Calu3 (cell line): ENCODE results near the gene ING4. TPM values are rescaled to one million over a fixed set of nuclear protein-coding genes. Genes with fewer than 3 reads are reported as not detected.
A peak's percentile ranks its signal among the peaks of the same experiment; 100 is the strongest.

Source experiments
- BruUV-seq: library from RNA; stranded (reverse); fragments of 400-500 nt; replicated peaks from 2 replicates; lab custom pipeline; 2021; lab: Mats Ljungman, UMichigan
- CTCF ChIA-PET: fragments of 300-600 bp; sonication (Branson Sonifier 250); formaldehyde crosslinking; loops from one replicate; lab custom pipeline; 2022; ENCODE audit warnings: antibody characterized with exemption; lab: Charles Lee
- DNase-seq: peaks from one replicate; pipeline ENCODE4 v3.0.0; 2022
- H3K27ac Mint-ChIP-seq: one replicate; pipeline ENCODE4 v1.8.0; 2022; ENCODE audit warnings: mixed read lengths; ENCODE audit not compliant: unreplicated experiment
- H3K27me3 Mint-ChIP-seq: one replicate; pipeline ENCODE4 v1.8.0; 2022; ENCODE audit warnings: mixed read lengths; ENCODE audit not compliant: unreplicated experiment
- H3K36me3 Mint-ChIP-seq: one replicate; pipeline ENCODE4 v1.8.0; 2022; ENCODE audit warnings: mild to moderate bottlenecking, moderate library complexity, mixed read lengths; ENCODE audit not compliant: insufficient read depth, unreplicated experiment
- H3K4me1 Mint-ChIP-seq: one replicate; pipeline ENCODE4 v1.8.0; 2022; ENCODE audit warnings: mild to moderate bottlenecking, low read depth, mixed read lengths; ENCODE audit not compliant: unreplicated experiment
- H3K4me3 Mint-ChIP-seq: one replicate; pipeline ENCODE4 v1.8.0; 2022; ENCODE audit warnings: mild to moderate bottlenecking, low read depth, moderate library complexity, mixed read lengths; ENCODE audit not compliant: unreplicated experiment
- H3K9me3 Mint-ChIP-seq: one replicate; pipeline ENCODE4 v1.8.0; 2022; ENCODE audit warnings: low read depth, mixed read lengths; ENCODE audit not compliant: unreplicated experiment
- CTCF ChIP-seq: fragments of 200-600 bp; IDR thresholded peaks from one replicate; pipeline ENCODE4 v1.8.0; 2022; ENCODE audit warnings: antibody characterized with exemption; ENCODE audit not compliant: unreplicated experiment
- intact Hi-C: fragments of 100-400 bp; cut with micrococcal nuclease; formaldehyde crosslinking; loops from one replicate; pipeline ENCODE4 v1.10.0; 2022; ENCODE audit not compliant: unreplicated experiment
- total RNA-seq: library from RNA; stranded (reverse); gene quantifications from 2 replicates; pipeline ENCODE4 v1.2.3, GENCODE V29; 2022

ING4 gene
- total RNA-seq, 1 experiment from 2014 or later = 24.9 TPM

- Mint-ChIP-seq H3K4me1 (peaks cover 25% of the 10 kb centered on the region), H3K36me3 (peaks cover 54% of the 10 kb centered on the region), H3K4me3 (no peak overlapping the region), H3K9me3 (no peaks in the 10 kb centered on the region), H3K27ac (no peak overlapping the region), H3K27me3 (no peaks in the 10 kb centered on the region)
- no peak for TF ChIP-seq CTCF
- CTCF ChIA-PET = interaction anchor here (0.6 to 1.4 kb wide), 4 partner anchors 21 to 120 kb away, joined by 3 to 4 read pairs (median 3); no protein-coding TSS in a partner anchor
- no TSS peak for BruUV-seq
- DNase-seq = peak; percentile 23
- intact Hi-C loops = no loop called here
Observed at GRCh38 chr12:6684609-6685008, 21.7 kb upstream of the ING4 start.

- no peaks in the 10 kb centered on the region for H3K27me3 Mint-ChIP-seq
- TF ChIP-seq CTCF = no peak
- DNase-seq = no peak
- no peak overlapping the region for H3K4me3 Mint-ChIP-seq
- BruUV-seq = no TSS peak
- intact Hi-C loops = no loop called here
- no peaks in the 10 kb centered on the region for H3K4me1 Mint-ChIP-seq
- H3K9me3 Mint-ChIP-seq = no peaks in the 10 kb centered on the region
- CTCF ChIA-PET = no interaction called here
- H3K27ac Mint-ChIP-seq = no peak overlapping the region
- H3K36me3 Mint-ChIP-seq = peaks cover 67% of the 10 kb centered on the region
Observed at GRCh38 chr12:6676962-6677361, 14.0 kb upstream of the ING4 start.

GRCh38 chr12:6672143-6672542 is 9.2 kb upstream of the ING4 start:
- H3K4me3 Mint-ChIP-seq = no peak overlapping the region

GRCh38 chr12:6667559-6668210 is 4.8 kb upstream of the ING4 start:
- Mint-ChIP-seq H3K36me3 (peaks cover 56% of the 10 kb centered on the region), H3K4me3 (no peak overlapping the region), H3K27me3 (no peaks in the 10 kb centered on the region), H3K9me3 (no peaks in the 10 kb centered on the region), H3K4me1 (no peaks in the 10 kb centered on the region), H3K27ac (no peak overlapping the region)
- peak; percentile 33 for DNase-seq
- CTCF ChIA-PET = no interaction called here
- BruUV-seq = no TSS peak
- intact Hi-C loops = no loop called here
- TF ChIP-seq CTCF = peak; percentile 16

More at GRCh38 chr12:6672143-6672542, 9.2 kb upstream of the ING4 start:
- no peak for TF ChIP-seq CTCF
- no peaks in the 10 kb centered on the region for H3K27me3 Mint-ChIP-seq
- H3K36me3 Mint-ChIP-seq = peaks cover 78% of the 10 kb centered on the region
- CTCF ChIA-PET = no interaction called here
- no peaks in the 10 kb centered on the region for H3K9me3 Mint-ChIP-seq
- no peaks in the 10 kb centered on the region for H3K4me1 Mint-ChIP-seq
- no peak for DNase-seq
- intact Hi-C loops = no loop called here
- H3K27ac Mint-ChIP-seq = no peak overlapping the region
- BruUV-seq = no TSS peak
